Tibial nerve (tissue), 4 donors: ENCODE results near the gene CDC42EP3. TPM values are rescaled to one million over a fixed set of nuclear protein-coding genes. Genes with fewer than 3 reads are reported as not detected.

ENCODE experiments used
- DNase-seq, 2 donors: peaks; one replicate each; pipeline ENCODE4 v3.0.0-alpha.2; 2019; ENCODE audit warnings: low spot score in 2 of 2
- H3K27ac ChIP-seq, 4 donors: fragments of 200-600 bp; sonication (generic) in 3 of 4; one replicate each; pipeline ENCODE4 v1.5.1; 2017 to 2019; ENCODE audit warnings: mild to moderate bottlenecking in 1 of 4
- H3K27me3 ChIP-seq, 2 donors: fragments of 200-600 bp; sonication (generic) in 1 of 2; one replicate each; pipeline versions ENCODE4 v1.5.1 to v1.6.0; 2017 to 2019
- H3K36me3 ChIP-seq, 3 donors: fragments of 200-600 bp; sonication (generic); one replicate each; pipeline ENCODE4 v1.5.1; 2018 to 2019
- H3K4me1 ChIP-seq, 4 donors: fragments of 200-600 bp; sonication (generic) in 3 of 4; one replicate each; pipeline ENCODE4 v1.5.1; 2017 to 2019
- H3K4me3 ChIP-seq, 4 donors: fragments of 200-600 bp; sonication (generic) in 3 of 4; one replicate each; pipeline ENCODE4 v1.5.1; 2017 to 2019; ENCODE audit warnings: mild to moderate bottlenecking in 1 of 4, moderate library complexity in 1 of 4
- H3K9me3 ChIP-seq, 4 donors: fragments of 200-600 bp; sonication (generic) in 3 of 4; one replicate each; pipeline ENCODE4 v1.5.1; 2017 to 2019
- EP300 ChIP-seq, 2 donors: sonication (generic); formaldehyde crosslinking; IDR thresholded peaks; one replicate each; pipeline ENCODE4 v1.6.1; 2017; ENCODE audit warnings: antibody characterized with exemption in 2 of 2, mild to moderate bottlenecking in 1 of 2
- POLR2A ChIP-seq, 2 donors: fragments of 450-650 bp; IDR thresholded peaks; one replicate each; pipeline ENCODE4 v1.6.1; 2017; ENCODE audit warnings: antibody characterized with exemption in 2 of 2, mild to moderate bottlenecking in 2 of 2, moderate library complexity in 2 of 2
- WGBS, 2 donors: methylation state at CpG; one replicate each; pipeline ENCODE4 v1.1.5; 2018; 5-methylcytosine and 5-hydroxymethylcytosine counted together
- total RNA-seq, 4 donors: library from RNA; depleted of rRNA; stranded (reverse); fragments of >200 nt; gene quantifications; one replicate each; pipeline ENCODE4 v1.1.0, GENCODE V29; 2016
- TF ChIP-seq, protein P1 (sequence below), 5 experiments: fragments of 200-600 bp in 3 of 5; fragments of 450-650 bp in 2 of 5; sonication (generic) in 3 of 5; IDR thresholded peaks; one replicate each; pipeline ENCODE4 v1.5.1; 2016 to 2019; ENCODE audit warnings: antibody characterized with exemption in 5 of 5, mild to moderate bottlenecking in 3 of 5, moderate library complexity in 2 of 5

CDC42EP3 gene
- total RNA-seq, 4 donors from 2014 or later, result 31.8 to 58.6 (median 40.2) TPM

- Histone ChIP-seq H3K27ac (no peak overlapping the region), H3K4me1 (peaks cover 0 to 54% (median 10%) of the 10 kb centered on the region in 4 donors), H3K36me3 (peaks cover 0 to 28% (median 0%) of the 10 kb centered on the region in 3 donors), H3K4me3 (no peak overlapping the region), H3K9me3 (no peaks in the 10 kb centered on the region), H3K27me3 (no peaks in the 10 kb centered on the region)
- no peak for DNase-seq
- TF ChIP-seq EP300 (IDR thresholded peaks at IDR 0.05), result no peak
- TF ChIP-seq POLR2A (IDR thresholded peaks at IDR 0.05), result no peak
- TF ChIP-seq, protein P1, sequence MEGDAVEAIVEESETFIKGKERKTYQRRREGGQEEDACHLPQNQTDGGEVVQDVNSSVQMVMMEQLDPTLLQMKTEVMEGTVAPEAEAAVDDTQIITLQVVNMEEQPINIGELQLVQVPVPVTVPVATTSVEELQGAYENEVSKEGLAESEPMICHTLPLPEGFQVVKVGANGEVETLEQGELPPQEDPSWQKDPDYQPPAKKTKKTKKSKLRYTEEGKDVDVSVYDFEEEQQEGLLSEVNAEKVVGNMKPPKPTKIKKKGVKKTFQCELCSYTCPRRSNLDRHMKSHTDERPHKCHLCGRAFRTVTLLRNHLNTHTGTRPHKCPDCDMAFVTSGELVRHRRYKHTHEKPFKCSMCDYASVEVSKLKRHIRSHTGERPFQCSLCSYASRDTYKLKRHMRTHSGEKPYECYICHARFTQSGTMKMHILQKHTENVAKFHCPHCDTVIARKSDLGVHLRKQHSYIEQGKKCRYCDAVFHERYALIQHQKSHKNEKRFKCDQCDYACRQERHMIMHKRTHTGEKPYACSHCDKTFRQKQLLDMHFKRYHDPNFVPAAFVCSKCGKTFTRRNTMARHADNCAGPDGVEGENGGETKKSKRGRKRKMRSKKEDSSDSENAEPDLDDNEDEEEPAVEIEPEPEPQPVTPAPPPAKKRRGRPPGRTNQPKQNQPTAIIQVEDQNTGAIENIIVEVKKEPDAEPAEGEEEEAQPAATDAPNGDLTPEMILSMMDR (IDR thresholded peaks at IDR 0.05), result no peak
- 81 to 88% methylated on average over 6 of the region's 6 CpGs for WGBS, 2 donors
These were observed 28.3 kb downstream of the CDC42EP3 start for GRCh38 chr2:37642907-37643729.

DNA sequence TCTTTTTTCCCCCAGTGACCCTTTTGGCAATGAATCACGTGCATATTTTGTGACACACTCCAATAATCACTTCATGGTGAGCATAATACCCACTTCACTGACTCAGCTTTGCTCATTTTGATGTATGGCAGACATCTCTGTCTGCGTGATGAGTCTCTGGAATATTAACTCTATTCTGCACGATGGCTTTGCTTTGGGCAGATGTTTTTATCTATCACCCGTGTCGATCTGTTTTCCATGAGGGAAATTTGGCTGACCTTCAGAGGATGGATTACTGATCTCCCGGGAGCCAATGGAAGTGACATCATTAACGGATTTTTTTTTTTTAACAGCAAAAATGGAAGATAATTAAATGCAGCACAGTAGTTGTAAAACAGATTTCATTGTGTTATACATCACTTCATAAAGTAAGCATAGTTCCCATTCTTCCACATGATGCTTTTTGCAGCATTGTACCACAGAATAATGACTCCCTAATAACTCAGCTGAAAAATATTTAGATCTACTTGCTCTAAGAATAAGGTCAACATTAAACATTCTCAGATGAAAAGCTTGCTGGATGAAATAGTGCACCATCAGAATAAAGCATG lies 29.8 kb downstream of the CDC42EP3 start:
- Histone ChIP-seq H3K4me3 (no peak overlapping the region), H3K36me3 (peaks cover 0 to 19% (median 0%) of the 10 kb centered on the region in 3 donors), H3K9me3 (no peaks in the 10 kb centered on the region), H3K27me3 (no peaks in the 10 kb centered on the region), H3K27ac (peak overlapping the region in 1 of 4 donors; percentile 41), H3K4me1 (peaks cover 0 to 57% (median 9%) of the 10 kb centered on the region in 4 donors)
- TF ChIP-seq, protein P1 (IDR thresholded peaks at IDR 0.05), result no peak
- TF ChIP-seq POLR2A (IDR thresholded peaks at IDR 0.05) (no peak), EP300 (IDR thresholded peaks at IDR 0.05) (no peak)
- DNase-seq, result no peak
- WGBS, 2 donors, result 17 to 23% methylated on average over 7 of the region's 7 CpGs

- Histone ChIP-seq H3K4me1 (peaks cover 0 to 44% (median 7%) of the 10 kb centered on the region in 4 donors), H3K27me3 (no peaks in the 10 kb centered on the region), H3K4me3 (no peak overlapping the region), H3K36me3 (peaks cover 0 to under 1% (median 0%) of the 10 kb centered on the region in 3 donors), H3K9me3 (no peaks in the 10 kb centered on the region), H3K27ac (no peak overlapping the region)
- WGBS, 2 donors, result 32 to 58% methylated on average over 3 of the region's 3 CpGs
- no peak for DNase-seq
- TF ChIP-seq POLR2A (IDR thresholded peaks at IDR 0.05) (no peak), EP300 (IDR thresholded peaks at IDR 0.05) (no peak)
- TF ChIP-seq, protein P1 (IDR thresholded peaks at IDR 0.05), result no peak
These were observed 31.8 kb downstream of the CDC42EP3 start for GRCh38 chr2:37639631-37640030.

- no peaks in the 10 kb centered on the region for H3K36me3 ChIP-seq
- TF ChIP-seq EP300 (IDR thresholded peaks at IDR 0.05) (no peak), POLR2A (IDR thresholded peaks at IDR 0.05) (no peak)
- TF ChIP-seq, protein P1 (IDR thresholded peaks at IDR 0.05), result no peak
- WGBS, 2 donors, result 95 to 97% methylated on average over 3 of the region's 3 CpGs
- H3K4me3 ChIP-seq, result no peak overlapping the region
- peaks cover 0 to 38% (median 7%) of the 10 kb centered on the region in 4 donors for H3K4me1 ChIP-seq
- DNase-seq, result no peak
- H3K27ac ChIP-seq, result no peak overlapping the region
- H3K9me3 ChIP-seq, result no peaks in the 10 kb centered on the region
- no peaks in the 10 kb centered on the region for H3K27me3 ChIP-seq
These were observed 32.5 kb downstream of the CDC42EP3 start for GRCh38 chr2:37638973-37639372.

DNA sequence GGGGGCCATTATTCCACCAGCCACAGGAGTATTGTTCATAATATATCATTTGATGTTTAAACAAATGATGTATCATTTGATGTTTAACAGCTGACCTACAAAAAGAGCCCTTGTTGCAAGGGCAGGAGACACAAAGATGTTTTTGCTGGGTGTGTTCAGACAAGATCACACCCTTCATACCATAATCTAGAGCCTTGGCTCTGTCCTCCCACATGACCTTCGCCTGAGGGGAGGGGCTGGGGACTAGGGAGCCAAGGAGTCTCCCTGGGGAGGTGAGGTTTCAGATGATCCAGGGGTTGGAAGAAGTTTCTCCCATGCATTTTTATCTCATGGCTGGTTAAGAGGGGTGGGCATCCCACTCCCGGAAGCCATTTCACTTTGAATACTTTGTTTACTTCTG lies 33.5 kb downstream of the CDC42EP3 start:
- H3K4me1 ChIP-seq, result peaks cover 0 to 28% (median 7%) of the 10 kb centered on the region in 4 donors
- TF ChIP-seq, protein P1 (IDR thresholded peaks at IDR 0.05), result no peak
- TF ChIP-seq EP300 (IDR thresholded peaks at IDR 0.05) (no peak), POLR2A (IDR thresholded peaks at IDR 0.05) (no peak)
- H3K36me3 ChIP-seq, result no peaks in the 10 kb centered on the region
- 21 to 71% methylated on average over 2 of the region's 2 CpGs for WGBS, 2 donors
- H3K9me3 ChIP-seq, result no peaks in the 10 kb centered on the region
- peak overlapping the region in 1 of 4 donors; percentile 16 for H3K27ac ChIP-seq
- H3K27me3 ChIP-seq, result no peaks in the 10 kb centered on the region
- DNase-seq, result no peak
- no peak overlapping the region for H3K4me3 ChIP-seq
